GM19238 (cell line): ENCODE measurements around the gene OR10V1.

Source experiments
- DNase-seq: peaks from one replicate; pipeline ENCODE4 v3.0.0; 2011; ENCODE audit warnings: low spot score; ENCODE audit not compliant: insufficient read length

Gene OR10V1

GRCh38 chr11:59713745-59714144 is at the start of gene OR10V1:
Gene OR10V1, minus strand, starts transcription at chr11:59713845. Its CDS starts 0 bp downstream, at chr11:59713845.
- DNase-seq: no peak

- no peak for DNase-seq
These were observed 48.3 kb upstream of the OR10V1 start for GRCh38 chr11:59761993-59762392.

GRCh38 chr11:59760771-59761170 is 47.1 kb upstream of the OR10V1 start:
- DNase-seq: no peak

GRCh38 chr11:59759900-59760299 is 46.3 kb upstream of the OR10V1 start:
- DNase-seq: no peak

GRCh38 chr11:59758401-59759037 is 44.9 kb upstream of the OR10V1 start:
- DNase-seq: no peak

- no peak for DNase-seq
These were observed 43.2 kb upstream of the OR10V1 start for GRCh38 chr11:59756845-59757244.

- DNase-seq: no peak
These were observed 42.9 kb upstream of the OR10V1 start for GRCh38 chr11:59756558-59756840.

GRCh38 chr11:59755701-59756557 is 42.3 kb upstream of the OR10V1 start:
- DNase-seq: no peak

- peak; percentile 66 for DNase-seq
These were observed 41.4 kb upstream of the OR10V1 start, which contains the start of gene STX3 for GRCh38 chr11:59754859-59755700. Gene STX3, plus strand, starts transcription at chr11:59755376. Its CDS starts 230 bp downstream, at chr11:59755606.

- no peak for DNase-seq
These were observed 40.8 kb upstream of the OR10V1 start for GRCh38 chr11:59754494-59754858.

GRCh38 chr11:59753650-59754493 is 40.2 kb upstream of the OR10V1 start:
- peak; percentile 86 for DNase-seq

GRCh38 chr11:59746111-59746510 is 32.5 kb upstream of the OR10V1 start:
- no peak for DNase-seq

- DNase-seq: no peak
These were observed 17.4 kb upstream of the OR10V1 start for GRCh38 chr11:59730896-59731565.

- DNase-seq: no peak
These were observed 16.2 kb upstream of the OR10V1 start for GRCh38 chr11:59729834-59730233.

GRCh38 chr11:59728913-59729312 is 15.3 kb upstream of the OR10V1 start:
- DNase-seq: no peak

GRCh38 chr11:59728154-59728553 is 14.5 kb upstream of the OR10V1 start:
- DNase-seq: no peak

- no peak for DNase-seq
These were observed 13.8 kb upstream of the OR10V1 start for GRCh38 chr11:59727426-59727825.

GRCh38 chr11:59724066-59724465 is 10.4 kb upstream of the OR10V1 start:
- DNase-seq: no peak

GRCh38 chr11:59719556-59719955 is 5.9 kb upstream of the OR10V1 start:
- no peak for DNase-seq

GRCh38 chr11:59716051-59716450 is 2.4 kb upstream of the OR10V1 start:
- DNase-seq: no peak
